Muscle of arm (tissue), 12 donors: Measurements from ENCODE around the gene MAPRE2. TPM values are rescaled to one million over a fixed set of nuclear protein-coding genes. Genes with fewer than 3 reads are reported as not detected.

Experiments
- DNase-seq: peaks from one replicate; pipeline ENCODE4 v3.0.0-alpha.2; 2013
- polyA plus RNA-seq, 12 donors: library from polyadenylated mRNA; unstranded; fragments of 120-200 nt; gene quantifications; one replicate each; pipeline ENCODE4 v1.2.1, GENCODE V29; 2013; ENCODE audit not compliant: insufficient read length in 12 of 12

Gene MAPRE2
- polyA plus RNA-seq, 12 donors = 25.1 to 46.8 (median 30.8) TPM; not detected in 1

DNA sequence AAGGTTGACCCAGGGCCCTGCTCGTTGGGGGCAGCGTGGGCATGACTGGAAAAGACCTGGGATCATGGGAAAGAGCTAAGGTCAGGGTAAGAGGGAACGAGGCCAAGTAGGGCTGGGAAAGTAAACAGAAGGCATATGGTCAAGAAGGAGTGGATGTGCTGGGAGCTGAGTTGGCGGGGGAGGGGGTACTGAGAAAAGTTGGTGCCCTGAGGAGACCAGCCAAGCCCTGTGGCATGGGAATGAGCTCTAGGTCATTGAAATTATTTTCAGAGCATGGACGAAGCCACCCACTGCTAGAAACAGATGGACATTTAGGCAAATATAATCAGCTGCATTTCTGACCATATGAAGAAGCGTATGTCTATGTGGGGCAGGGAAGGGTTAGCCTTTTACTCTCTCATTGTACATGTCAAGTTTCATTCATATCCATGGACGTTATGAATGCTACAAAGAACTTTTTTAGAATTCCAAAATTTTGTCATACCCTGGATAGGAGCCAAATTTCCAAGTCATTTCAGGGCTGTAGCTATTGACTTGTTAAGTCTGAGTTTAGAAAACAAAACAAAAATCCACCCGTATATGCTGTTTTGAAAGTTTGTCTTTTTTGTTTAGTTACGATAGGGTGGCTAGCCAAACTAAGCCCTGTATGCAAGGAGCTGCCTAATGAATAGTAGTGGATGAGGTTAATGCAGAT, 19.1 kb downstream of the MAPRE2 start:
- no peak for DNase-seq

DNA sequence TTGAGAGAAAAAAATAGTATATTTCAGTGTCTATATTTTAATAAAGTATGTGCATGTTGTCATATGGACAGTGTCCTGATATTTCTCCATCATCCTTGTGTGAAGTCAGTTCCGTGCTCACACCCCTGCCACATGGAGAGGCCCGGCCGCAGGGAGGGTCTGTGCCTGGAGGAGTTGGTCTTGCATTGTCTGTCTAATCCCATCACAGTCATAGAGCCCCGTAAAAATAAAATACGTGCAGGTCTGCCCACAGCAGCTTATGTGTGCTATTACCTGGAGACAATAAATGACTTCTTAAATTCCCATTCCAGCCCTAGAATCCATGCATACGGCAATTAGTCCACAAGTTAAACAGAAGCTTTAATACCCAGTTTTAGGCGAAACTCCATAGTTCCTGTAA, 20.1 kb downstream of the MAPRE2 start:
- no peak for DNase-seq

DNA sequence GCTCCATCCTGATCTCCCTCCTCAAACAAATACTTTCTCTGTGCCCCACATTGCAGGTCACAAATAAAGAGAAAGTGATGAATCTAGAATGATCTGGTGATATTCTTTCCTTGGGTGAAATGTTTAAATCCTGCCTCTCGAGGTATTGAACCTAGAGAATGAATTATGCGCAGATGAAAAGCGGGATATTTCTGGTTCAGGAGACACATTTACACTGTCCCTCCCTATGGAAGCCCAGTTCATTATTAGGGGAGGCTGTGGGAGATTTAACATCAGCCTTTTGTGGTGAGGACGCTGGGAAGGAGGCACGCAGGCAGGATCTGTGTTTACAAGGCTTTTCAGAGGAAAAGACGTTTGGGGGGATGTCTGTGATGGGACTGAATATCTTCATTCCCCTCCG, 20.6 kb downstream of the MAPRE2 start:
- DNase-seq = no peak

DNA sequence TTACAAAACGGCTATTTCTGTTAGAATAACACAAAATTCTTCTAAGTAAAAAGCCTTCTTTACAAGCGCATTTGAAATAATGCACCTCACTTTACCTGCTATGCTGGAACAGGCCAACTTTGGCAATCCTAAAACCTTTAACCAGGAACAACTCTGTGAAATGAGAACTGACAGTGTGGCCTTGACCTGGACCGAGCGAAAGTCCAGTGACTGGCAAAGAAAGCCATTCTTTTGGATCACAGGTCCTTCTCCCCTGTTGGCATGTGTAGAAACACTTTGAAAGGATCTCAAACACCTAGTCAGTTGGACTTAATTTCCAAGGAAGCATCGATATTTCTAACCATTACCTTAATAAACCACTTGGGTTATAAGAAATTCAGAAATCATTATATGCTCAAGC, 21.2 kb downstream of the MAPRE2 start:
- DNase-seq = no peak

GRCh38 chr18:35063875-35064690, 22.9 kb downstream of the MAPRE2 start:
- no peak for DNase-seq

GRCh38 chr18:35067454-35067853, 26.2 kb downstream of the MAPRE2 start:
- DNase-seq = no peak

- no peak for DNase-seq
These were observed 30.6 kb downstream of the MAPRE2 start for GRCh38 chr18:35071819-35072247.

GRCh38 chr18:35072616-35073015, 31.4 kb downstream of the MAPRE2 start:
- DNase-seq = no peak

GRCh38 chr18:35073186-35074105, 32.2 kb downstream of the MAPRE2 start:
- DNase-seq = no peak

GRCh38 chr18:35074581-35074980, 33.4 kb downstream of the MAPRE2 start:
- DNase-seq = no peak

DNA sequence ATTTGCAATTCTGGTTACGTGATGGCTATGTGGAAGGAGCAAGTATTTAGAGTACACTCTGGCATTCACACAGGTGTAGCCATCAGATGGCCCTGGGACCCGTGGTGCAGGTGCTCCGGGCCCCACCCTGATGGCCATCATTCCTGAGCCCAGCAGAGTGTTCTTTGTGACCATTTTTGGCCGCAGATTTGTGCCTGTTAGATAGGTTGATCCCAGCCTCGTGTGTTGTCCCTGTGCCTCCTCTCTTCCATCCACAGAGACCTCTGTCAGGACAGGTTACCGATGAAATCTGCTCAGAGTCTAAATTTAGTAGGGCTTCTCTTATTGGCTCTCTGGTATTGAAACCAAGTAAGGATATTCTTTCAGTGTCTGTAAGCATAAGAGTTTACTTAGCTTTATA, 33.9 kb downstream of the MAPRE2 start:
- no peak for DNase-seq

GRCh38 chr18:35076135-35076924, 35.1 kb downstream of the MAPRE2 start:
- no peak for DNase-seq

- DNase-seq = no peak
These were observed 36.7 kb downstream of the MAPRE2 start for GRCh38 chr18:35077937-35078336.

DNA sequence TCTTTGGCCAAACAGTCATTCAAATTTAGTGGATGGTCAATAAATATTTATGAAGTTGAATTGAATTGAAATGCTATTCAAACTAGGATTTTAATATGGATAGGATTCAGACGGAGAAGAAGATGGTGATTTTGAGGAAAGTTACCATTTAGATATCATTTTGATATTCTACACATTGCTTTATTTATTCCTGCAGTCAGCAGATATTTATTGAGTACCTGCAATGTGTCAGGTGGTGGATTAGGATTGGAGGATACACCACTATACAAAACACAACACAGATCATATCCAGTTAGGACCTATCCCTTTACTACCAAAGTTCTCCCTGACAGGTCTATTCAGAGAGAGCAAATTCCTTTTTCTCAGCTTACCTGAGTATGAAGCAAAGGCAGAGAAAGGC, 38.8 kb downstream of the MAPRE2 start:
- DNase-seq = no peak

DNA sequence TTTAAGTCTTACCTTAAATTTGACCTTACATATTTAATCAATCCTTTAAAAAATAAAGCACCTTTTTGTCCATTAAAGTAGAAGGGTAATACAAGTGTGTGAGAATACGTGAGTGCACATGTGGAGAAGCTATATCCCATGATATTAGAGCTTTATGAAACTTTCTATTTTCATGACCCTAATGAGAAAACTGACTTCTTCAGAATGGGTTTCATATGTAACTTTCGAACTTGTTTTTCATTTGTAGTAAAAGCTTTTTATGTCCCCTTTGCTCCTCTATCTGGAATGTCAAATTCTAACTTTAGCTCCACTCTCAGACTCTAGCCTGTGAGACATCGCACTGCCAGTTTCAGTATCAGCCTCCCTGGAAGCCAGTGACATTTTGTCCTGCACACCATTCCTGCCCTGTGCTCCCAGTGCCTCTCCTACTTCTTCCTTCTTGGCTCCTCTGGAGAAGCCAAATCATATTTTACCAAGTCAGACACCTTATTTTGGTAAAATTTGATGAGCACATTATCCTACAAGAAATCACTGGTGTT, 42.0 kb downstream of the MAPRE2 start:
- DNase-seq = no peak

DNA sequence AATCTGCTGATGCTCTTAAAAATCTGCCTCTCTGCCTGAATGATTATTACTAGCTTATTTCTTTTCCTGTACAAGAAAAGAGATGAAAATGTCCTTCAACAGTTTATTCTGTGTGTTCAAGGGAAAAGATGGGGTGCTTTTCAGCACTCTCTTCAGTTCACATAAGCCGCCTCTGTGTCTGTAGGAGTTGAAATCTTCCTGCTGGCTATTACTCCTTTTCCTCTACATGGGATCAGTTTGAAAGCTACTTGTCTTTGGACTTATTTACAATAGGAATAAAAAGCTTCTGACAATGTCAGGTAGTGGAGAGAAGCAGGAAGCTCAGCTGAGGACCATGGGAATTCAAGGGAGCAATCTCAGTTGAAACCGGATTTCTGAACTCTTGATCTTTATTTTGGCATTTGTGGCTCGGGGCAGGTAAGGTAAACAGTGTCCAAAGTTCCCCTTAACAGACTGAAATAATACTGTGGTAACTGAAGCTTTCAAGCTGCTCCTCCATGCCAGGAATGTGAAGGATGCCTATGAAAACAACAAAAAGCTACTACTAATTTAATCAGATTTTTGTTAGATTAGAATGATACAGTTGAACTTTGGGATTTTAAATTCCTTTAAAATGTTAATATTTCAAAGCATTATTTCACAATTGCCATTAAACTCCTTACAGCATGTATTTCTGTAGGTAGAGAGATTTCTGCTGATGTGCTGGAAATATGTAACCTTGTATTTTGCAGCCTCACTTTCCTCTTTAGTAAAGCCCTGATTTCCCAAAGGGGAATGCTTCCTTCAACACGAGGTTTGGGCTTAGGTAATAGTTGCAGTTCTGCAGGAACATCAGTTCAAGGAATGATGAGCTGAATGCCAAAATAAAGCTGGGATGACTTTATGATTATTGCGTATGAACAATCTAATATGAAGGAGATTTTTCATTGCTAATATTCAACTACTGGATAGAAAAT, 43.6 kb downstream of the MAPRE2 start:
- DNase-seq = no peak

- DNase-seq = no peak
These were observed 44.5 kb downstream of the MAPRE2 start for GRCh38 chr18:35085450-35086380.

- DNase-seq = no peak
These were observed 45.5 kb downstream of the MAPRE2 start for GRCh38 chr18:35086704-35087103.

GRCh38 chr18:35087726-35088125, 46.5 kb downstream of the MAPRE2 start:
- no peak for DNase-seq
